Hepatocyte (in vitro differentiated cells): ENCODE results near the gene MYOZ2.

ENCODE experiments used
- CTCF ChIP-seq: fragments of 200-600 bp; sonication (generic); IDR thresholded peaks from 2 replicates; pipeline ENCODE4 v1.5.1; 2016; ENCODE audit warnings: antibody characterized with exemption, mild to moderate bottlenecking; ENCODE audit not compliant: poor library complexity
- EZH2 ChIP-seq: fragments of 200-600 bp; sonication (generic); IDR thresholded peaks from 2 replicates; pipeline ENCODE4 v1.6.1; 2016; ENCODE audit warnings: antibody characterized with exemption, mild to moderate bottlenecking, borderline replicate concordance
- EZH2phosphoT487 ChIP-seq: fragments of 200-600 bp; sonication (generic); IDR thresholded peaks from one replicate; pipeline ENCODE4 v1.6.1; 2018; ENCODE audit warnings: antibody characterized with exemption, mild to moderate bottlenecking, low read depth, moderate library complexity; ENCODE audit not compliant: unreplicated experiment, severe bottlenecking

GRCh38 chr4:119218093-119218492 lies 82.5 kb downstream of the MYOZ2 start:
- TF ChIP-seq CTCF (no peak), EZH2 (no peak), EZH2phosphoT487 (no peak)
